CD4-positive, alpha-beta T cell treated with Interleukin-17A for 4 hours (primary cell): ENCODE data around the gene SNAP91.

Experiments
- DNase-seq: peaks from one replicate; pipeline ENCODE4 v3.0.0-alpha.2; 2020; ENCODE audit warnings: mixed read lengths

Gene SNAP91

DNA sequence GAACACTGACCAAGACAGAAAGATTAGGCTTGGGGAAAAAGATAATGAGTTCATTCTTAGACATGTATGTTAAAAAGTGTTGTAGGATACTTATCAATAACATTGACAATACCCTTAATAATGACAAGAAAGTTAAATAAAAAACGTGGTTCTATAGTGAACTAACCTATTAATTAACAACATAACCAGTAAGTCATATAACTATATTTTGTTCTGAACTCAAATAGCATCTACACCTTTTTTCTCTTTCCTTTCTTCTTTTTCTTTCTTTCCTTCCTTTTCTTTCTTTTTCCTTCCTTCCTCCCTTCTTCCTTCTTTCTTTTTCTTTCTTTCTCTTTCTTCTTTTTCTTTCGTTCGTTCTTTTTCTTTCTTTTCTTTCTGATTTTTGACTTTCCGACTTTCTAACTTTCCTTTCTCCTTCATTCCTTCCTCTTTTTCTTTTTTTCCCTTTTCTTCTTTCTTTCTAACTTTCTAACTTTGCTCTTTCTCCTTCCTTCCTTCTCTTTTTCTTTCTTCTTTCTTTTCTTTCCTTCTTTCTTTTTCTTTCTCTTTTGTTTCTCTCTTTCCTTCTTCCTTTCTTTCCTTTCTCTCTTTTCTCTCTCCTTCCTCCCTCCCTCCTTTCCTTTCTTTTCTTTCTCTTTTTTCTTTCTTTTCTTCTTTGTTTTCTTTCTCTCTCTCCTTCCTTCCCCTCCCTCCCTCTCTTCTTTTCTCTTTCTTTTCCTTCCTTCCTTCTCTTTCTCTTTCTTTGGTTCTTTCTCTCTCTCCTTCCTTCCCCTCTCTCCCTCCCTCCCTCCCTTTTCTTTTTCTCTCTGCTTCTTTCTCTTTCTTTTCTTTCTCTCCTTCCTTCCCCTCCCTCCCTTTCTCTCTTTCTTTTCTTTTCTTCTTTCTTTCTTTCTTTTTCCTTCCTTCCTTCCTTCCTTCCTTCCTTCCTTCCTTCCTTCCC lies 172.0 kb downstream of the SNAP91 start:
- DNase-seq, result no peak

DNA sequence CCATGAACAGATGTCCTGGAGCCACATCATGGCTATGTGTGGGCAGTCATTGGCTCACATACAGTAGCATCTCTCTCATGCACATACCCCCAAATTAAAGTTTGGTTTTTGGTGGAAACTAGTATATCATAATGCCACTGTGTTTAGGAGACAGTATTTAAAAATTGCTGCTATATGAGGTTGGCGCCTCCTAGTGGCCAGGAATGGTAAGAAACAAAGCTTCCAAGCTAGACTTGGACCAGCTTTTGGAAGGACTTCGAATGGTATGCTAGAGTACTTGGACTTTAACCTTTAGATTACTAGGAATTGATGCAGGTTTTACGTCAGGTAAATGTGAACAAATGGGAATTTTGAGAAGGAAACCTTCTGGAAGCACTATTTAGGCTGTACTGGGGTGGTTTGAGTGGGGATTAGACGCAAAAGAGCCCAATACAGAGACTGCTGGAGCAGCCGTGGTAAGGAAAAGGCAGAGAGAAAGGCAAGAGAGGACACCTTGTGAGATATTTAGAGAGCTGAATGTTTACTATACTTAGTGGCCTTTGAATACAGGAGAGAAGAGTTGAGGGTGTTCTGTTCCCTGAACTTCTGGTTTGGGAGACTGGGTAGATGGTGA lies 172.8 kb downstream of the SNAP91 start:
- peak; percentile 48 for DNase-seq

DNA sequence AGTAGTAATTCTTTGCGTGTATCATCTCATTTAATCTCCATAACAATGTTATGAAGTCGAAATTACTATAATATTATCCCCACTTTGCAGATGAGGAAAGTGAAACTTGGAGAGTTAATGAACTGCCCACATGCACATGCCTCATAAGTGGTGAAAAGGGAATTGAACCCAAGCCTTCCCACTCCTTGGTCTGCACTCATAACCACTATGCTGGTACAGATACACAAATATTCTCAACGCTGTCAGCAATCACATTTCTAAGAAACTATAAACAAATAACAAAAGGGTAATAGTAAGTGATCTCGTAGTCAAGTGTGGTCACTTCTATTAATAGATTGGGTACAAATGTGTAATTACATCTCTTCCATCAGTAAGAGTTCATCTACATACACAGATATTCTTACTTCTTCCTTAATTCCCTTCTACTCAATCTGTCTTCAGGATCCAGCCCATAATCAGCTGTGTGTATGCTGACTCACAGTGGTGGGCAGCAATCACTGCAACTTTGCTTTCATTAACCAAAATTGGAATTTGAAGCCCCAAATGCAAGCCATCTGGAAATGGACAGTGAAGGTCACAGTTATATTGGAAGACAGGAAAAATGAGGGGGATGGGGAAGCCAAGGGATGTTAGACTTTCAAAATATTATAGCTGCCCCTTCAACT lies 190.0 kb downstream of the SNAP91 start:
- DNase-seq, result no peak

DNA sequence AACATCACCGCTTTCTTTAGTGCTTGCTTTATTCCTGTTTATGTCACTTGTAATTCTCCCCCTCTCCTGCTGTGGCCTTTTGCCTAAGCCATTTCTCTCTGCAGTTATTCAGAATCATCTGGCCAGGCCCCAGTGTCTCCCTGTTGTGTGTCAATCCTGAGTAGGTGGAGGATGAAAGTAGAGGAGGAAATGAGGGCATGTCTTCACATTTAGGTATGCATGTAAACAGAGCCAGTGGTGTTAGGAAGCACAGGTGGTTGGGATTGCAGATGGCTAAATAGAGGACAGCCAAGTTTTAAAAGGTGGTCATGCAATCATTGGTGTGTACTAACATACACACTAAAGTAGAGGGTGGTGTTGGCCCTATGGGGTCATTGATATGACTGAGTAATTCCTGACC lies 191.4 kb downstream of the SNAP91 start:
- DNase-seq, result no peak

DNA sequence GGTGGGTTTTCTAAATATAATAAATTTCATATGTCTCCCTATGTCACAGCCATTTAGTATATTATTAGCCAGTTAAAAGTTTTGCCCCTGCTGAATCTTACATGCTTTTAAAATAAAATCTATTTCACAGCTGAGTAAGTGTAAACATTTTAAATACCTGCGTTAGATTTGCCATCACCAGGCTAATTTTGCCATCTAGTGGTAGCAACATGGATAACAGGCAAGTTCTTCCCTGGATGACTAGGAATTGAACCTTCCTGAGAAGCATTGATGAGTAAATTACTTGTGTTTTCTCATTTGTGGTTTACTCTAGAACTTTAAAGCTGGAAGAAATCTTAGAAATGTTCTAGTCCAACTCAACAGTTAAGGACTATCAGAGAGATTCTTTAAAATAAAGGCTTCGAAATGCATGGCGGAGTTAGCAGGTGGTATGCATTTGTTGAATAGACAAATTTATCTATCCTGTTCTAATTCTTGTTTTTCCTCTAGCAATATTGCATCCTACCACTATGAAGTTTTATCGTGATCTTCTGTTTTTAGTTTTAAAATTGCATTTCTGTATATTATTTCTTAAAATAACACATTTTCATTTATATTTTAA lies 193.9 kb downstream of the SNAP91 start:
- no peak for DNase-seq

DNA sequence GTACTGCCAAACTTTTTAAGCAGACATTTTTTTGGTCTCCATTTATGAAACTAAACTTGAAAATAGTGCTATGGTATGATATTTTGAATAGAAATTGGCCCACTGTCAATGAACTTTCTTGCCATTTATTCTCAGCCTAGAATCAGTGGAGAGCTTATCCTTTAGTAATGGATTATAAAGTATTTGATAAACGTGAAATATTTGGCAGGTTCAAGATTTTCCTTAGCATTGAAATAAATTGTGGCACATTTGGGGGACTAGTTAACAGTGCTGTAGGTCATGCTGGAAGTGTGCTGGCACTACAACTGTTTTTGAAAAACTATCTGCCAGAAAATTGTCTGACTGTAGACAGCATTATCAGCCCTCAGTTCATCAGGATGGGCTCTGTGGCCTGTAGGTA lies 194.4 kb downstream of the SNAP91 start:
- DNase-seq, result no peak

DNA sequence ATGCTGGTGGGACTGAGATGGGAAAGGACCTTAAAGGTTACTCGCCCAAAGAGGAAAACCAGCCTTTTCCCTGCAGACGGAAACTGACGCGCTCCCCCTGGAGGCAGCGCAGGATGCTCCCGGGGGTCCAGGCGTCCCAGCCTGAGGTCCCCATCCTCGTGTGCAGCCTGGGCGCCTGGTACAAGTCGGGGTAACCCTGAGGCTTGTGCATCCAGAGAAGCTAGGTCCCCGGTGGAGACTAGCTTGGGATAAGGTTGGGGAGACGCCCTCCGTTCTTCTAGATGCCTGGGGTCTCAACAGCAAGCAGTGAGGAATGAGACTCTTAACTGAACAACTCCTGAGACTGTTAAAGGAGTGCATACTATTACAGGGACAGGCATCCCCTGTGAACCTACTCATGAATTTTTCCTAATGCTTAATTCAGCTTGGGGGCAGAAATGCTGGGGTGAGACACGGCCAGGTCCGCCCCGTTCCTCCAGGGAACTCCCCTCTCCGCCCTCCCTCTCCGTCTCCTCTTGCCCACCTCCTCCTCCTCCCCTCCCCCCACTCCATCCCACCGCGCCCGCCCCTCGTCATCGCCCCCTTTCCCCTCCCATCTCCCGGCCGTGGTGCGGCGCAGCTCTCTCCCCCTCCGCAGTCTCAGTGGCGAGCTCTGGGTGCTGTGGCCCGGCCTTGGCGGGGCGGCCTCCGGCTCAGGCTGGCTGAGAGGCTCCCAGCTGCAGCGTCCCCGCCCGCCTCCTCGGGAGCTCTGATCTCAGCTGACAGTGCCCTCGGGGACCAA lies 196.8 kb downstream of the SNAP91 start, which contains the start of gene PRSS35:
Gene PRSS35, plus strand, starts transcription at position 634 of the 781 bp plus-strand sequence. CDS start 10,908 bp downstream, outside the sequence.
- DNase-seq, result peak; percentile 6

DNA sequence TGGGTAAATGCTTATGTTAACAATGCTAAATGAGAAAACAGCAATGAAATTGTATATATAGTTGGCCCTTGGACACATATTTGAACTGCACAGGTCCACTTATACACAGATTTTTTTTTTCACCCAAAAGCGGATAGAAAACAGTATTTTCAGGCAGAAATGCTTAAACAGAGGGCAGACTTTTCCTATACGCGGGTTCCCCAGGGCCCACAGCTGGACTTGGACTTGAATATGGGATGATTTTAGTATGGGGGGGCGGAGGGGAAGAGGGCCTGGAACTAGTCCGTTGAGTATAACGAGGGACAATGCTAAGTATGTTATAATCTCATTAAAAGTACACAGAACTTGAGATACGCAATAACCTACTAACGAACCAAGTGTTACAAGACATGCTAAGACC lies 197.6 kb downstream of the SNAP91 start:
- no peak for DNase-seq

DNA sequence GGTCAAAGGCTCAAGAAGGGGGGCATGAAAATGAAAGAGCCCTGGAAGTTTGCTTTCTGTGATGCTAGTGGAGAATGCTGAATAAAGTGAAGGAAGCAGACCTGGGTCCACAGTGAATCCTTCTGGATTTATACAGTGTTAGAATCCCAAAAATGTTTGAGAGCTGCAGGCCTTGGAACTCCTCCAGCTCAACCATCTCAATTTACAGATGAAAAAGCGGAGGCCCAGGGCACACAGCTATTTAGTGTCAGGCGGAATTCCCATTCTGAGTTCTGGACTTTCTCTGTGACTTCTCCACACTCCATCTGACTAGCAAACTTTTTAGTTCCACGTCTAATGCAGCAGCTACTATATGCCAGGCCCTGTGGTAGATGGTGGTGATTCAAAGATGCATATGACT lies 198.1 kb downstream of the SNAP91 start:
- DNase-seq, result no peak

DNA sequence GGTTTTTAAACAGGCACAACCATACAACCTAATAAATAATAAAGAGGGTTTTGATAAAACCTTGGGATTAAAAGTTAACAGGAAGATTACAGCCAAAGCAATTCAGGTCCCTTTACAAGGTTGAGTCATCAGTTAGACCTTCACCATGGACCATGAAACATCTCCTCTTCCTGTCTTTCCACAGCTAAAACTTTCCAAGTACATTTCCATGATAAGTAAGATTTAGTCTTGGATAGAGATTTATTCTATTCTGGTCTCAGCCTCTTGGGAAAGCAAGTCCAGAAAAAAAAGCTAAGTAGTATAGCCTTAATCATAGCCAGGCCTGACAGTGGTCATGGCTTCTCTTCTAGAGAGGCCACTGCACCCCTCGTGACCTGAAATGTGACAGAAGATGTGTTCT lies 199.5 kb downstream of the SNAP91 start:
- DNase-seq, result no peak

DNA sequence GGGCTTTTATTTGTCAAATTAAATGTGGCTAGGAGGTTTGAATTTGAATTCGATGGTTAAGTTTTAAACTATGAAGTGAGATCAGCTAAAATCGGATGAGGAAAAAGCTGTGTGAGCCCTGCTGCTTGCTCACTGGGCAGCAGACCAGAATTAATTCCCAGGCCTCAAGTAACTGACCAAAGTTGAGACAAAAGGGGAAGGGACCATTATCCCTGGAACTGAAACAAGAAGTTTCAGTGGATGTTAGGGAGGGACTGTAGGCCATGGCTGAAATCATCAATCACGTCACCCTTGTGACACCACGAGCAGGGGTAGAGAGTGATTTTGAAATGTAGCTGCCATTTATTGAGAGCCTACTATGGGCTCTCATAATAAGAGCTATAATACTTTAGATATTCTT lies 203.5 kb downstream of the SNAP91 start:
- no peak for DNase-seq
